ENCODE results near the gene MRPL53.
"Not testable (repeated sequence)": the region's sequence is repeated elsewhere in the genome, so short reads cannot be mapped to it uniquely, and the experiment has no call there.

DNA sequence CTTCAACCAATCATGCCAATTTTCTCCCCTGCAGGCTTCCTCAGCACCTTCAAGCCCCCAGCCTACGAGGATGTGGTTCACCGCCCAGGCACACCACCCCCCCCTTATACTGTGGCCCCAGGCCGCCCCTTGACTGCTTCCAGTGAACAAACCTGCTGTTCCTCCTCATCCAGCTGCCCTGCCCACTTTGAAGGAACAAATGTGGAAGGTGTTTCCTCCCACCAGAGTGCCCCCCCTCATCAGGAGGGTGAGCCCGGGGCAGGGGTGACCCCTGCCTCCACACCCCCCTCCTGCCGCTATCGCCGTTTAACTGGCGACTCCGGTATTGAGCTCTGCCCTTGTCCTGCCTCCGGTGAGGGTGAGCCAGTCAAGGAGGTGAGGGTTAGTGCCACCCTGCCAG lies 12.3 kb downstream of the MRPL53 start:
- TF ChIP-seq ZNF610 (tag by site-specific recombination; IDR thresholded peaks at IDR 0.05; ENCODE audit: borderline replicate concordance); KLF1 (tag by site-specific recombination; IDR thresholded peaks at IDR 0.05); ZNF350 (tag by site-specific recombination; IDR thresholded peaks at IDR 0.05); YY1 (tag by site-specific recombination; IDR thresholded peaks at IDR 0.05); ZNF76 (tag by site-specific recombination; IDR thresholded peaks at IDR 0.05; ENCODE audit: borderline replicate concordance, low read depth): not testable (repeated sequence)
- TF ChIP-seq, protein P1, sequence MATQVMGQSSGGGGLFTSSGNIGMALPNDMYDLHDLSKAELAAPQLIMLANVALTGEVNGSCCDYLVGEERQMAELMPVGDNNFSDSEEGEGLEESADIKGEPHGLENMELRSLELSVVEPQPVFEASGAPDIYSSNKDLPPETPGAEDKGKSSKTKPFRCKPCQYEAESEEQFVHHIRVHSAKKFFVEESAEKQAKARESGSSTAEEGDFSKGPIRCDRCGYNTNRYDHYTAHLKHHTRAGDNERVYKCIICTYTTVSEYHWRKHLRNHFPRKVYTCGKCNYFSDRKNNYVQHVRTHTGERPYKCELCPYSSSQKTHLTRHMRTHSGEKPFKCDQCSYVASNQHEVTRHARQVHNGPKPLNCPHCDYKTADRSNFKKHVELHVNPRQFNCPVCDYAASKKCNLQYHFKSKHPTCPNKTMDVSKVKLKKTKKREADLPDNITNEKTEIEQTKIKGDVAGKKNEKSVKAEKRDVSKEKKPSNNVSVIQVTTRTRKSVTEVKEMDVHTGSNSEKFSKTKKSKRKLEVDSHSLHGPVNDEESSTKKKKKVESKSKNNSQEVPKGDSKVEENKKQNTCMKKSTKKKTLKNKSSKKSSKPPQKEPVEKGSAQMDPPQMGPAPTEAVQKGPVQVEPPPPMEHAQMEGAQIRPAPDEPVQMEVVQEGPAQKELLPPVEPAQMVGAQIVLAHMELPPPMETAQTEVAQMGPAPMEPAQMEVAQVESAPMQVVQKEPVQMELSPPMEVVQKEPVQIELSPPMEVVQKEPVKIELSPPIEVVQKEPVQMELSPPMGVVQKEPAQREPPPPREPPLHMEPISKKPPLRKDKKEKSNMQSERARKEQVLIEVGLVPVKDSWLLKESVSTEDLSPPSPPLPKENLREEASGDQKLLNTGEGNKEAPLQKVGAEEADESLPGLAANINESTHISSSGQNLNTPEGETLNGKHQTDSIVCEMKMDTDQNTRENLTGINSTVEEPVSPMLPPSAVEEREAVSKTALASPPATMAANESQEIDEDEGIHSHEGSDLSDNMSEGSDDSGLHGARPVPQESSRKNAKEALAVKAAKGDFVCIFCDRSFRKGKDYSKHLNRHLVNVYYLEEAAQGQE (tag by site-specific recombination; IDR thresholded peaks at IDR 0.05): not testable (repeated sequence)
- TF ChIP-seq, protein P2, sequence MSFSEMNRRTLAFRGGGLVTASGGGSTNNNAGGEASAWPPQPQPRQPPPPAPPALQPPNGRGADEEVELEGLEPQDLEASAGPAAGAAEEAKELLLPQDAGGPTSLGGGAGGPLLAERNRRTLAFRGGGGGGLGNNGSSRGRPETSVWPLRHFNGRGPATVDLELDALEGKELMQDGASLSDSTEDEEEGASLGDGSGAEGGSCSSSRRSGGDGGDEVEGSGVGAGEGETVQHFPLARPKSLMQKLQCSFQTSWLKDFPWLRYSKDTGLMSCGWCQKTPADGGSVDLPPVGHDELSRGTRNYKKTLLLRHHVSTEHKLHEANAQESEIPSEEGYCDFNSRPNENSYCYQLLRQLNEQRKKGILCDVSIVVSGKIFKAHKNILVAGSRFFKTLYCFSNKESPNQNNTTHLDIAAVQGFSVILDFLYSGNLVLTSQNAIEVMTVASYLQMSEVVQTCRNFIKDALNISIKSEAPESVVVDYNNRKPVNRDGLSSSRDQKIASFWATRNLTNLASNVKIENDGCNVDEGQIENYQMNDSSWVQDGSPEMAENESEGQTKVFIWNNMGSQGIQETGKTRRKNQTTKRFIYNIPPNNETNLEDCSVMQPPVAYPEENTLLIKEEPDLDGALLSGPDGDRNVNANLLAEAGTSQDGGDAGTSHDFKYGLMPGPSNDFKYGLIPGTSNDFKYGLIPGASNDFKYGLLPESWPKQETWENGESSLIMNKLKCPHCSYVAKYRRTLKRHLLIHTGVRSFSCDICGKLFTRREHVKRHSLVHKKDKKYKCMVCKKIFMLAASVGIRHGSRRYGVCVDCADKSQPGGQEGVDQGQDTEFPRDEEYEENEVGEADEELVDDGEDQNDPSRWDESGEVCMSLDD (tag by site-specific recombination; IDR thresholded peaks at IDR 0.05): not testable (repeated sequence)
- TF ChIP-seq, protein P3, sequence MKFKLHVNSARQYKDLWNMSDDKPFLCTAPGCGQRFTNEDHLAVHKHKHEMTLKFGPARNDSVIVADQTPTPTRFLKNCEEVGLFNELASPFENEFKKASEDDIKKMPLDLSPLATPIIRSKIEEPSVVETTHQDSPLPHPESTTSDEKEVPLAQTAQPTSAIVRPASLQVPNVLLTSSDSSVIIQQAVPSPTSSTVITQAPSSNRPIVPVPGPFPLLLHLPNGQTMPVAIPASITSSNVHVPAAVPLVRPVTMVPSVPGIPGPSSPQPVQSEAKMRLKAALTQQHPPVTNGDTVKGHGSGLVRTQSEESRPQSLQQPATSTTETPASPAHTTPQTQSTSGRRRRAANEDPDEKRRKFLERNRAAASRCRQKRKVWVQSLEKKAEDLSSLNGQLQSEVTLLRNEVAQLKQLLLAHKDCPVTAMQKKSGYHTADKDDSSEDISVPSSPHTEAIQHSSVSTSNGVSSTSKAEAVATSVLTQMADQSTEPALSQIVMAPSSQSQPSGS (tag by site-specific recombination; IDR thresholded peaks at IDR 0.05; ENCODE audit: low read depth): not testable (repeated sequence)
- TF ChIP-seq, protein P4, sequence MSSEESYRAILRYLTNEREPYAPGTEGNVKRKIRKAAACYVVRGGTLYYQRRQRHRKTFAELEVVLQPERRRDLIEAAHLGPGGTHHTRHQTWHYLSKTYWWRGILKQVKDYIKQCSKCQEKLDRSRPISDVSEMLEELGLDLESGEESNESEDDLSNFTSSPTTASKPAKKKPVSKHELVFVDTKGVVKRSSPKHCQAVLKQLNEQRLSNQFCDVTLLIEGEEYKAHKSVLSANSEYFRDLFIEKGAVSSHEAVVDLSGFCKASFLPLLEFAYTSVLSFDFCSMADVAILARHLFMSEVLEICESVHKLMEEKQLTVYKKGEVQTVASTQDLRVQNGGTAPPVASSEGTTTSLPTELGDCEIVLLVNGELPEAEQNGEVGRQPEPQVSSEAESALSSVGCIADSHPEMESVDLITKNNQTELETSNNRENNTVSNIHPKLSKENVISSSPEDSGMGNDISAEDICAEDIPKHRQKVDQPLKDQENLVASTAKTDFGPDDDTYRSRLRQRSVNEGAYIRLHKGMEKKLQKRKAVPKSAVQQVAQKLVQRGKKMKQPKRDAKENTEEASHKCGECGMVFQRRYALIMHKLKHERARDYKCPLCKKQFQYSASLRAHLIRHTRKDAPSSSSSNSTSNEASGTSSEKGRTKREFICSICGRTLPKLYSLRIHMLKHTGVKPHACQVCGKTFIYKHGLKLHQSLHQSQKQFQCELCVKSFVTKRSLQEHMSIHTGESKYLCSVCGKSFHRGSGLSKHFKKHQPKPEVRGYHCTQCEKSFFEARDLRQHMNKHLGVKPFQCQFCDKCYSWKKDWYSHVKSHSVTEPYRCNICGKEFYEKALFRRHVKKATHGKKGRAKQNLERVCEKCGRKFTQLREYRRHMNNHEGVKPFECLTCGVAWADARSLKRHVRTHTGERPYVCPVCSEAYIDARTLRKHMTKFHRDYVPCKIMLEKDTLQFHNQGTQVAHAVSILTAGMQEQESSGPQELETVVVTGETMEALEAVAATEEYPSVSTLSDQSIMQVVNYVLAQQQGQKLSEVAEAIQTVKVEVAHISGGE (tag by site-specific recombination; conservative IDR thresholded peaks at IDR 0.05; ENCODE audit: low read depth): not testable (repeated sequence)
- TF ChIP-seq, protein P5, sequence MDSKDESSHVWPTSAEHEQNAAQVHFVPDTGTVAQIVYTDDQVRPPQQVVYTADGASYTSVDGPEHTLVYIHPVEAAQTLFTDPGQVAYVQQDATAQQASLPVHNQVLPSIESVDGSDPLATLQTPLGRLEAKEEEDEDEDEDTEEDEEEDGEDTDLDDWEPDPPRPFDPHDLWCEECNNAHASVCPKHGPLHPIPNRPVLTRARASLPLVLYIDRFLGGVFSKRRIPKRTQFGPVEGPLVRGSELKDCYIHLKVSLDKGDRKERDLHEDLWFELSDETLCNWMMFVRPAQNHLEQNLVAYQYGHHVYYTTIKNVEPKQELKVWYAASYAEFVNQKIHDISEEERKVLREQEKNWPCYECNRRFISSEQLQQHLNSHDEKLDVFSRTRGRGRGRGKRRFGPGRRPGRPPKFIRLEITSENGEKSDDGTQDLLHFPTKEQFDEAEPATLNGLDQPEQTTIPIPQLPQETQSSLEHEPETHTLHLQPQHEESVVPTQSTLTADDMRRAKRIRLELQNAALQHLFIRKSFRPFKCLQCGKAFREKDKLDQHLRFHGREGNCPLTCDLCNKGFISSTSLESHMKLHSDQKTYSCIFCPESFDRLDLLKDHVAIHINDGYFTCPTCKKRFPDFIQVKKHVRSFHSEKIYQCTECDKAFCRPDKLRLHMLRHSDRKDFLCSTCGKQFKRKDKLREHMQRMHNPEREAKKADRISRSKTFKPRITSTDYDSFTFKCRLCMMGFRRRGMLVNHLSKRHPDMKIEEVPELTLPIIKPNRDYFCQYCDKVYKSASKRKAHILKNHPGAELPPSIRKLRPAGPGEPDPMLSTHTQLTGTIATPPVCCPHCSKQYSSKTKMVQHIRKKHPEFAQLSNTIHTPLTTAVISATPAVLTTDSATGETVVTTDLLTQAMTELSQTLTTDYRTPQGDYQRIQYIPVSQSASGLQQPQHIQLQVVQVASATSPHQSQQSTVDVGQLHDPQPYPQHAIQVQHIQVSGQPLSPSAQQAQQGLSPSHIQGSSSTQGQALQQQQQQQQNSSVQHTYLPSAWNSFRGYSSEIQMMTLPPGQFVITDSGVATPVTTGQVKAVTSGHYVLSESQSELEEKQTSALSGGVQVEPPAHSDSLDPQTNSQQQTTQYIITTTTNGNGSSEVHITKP (tag by site-specific recombination; IDR thresholded peaks at IDR 0.05): not testable (repeated sequence)
- TF ChIP-seq, protein P6, sequence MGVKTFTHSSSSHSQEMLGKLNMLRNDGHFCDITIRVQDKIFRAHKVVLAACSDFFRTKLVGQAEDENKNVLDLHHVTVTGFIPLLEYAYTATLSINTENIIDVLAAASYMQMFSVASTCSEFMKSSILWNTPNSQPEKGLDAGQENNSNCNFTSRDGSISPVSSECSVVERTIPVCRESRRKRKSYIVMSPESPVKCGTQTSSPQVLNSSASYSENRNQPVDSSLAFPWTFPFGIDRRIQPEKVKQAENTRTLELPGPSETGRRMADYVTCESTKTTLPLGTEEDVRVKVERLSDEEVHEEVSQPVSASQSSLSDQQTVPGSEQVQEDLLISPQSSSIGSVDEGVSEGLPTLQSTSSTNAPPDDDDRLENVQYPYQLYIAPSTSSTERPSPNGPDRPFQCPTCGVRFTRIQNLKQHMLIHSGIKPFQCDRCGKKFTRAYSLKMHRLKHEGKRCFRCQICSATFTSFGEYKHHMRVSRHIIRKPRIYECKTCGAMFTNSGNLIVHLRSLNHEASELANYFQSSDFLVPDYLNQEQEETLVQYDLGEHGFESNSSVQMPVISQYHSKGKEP (tag by site-specific recombination; IDR thresholded peaks at IDR 0.05): not testable (repeated sequence)

Measured in HEK293 (cell line).